Fibroblast of the aortic adventitia (primary cell): ENCODE measurements around the gene OR7D2. TPM values are rescaled to one million over a fixed set of nuclear protein-coding genes. Genes with fewer than 3 reads are reported as not detected.
A peak's percentile ranks its signal among the peaks of the same experiment; 100 is the strongest.

ENCODE experiments used
- DNase-seq: peaks from one replicate; pipeline ENCODE4 v3.0.0-alpha.2; 2010; ENCODE audit warnings: low read depth
- H3K4me3 ChIP-seq: 2 replicates; pipeline ENCODE4 v1.5.1; 2011; ENCODE audit warnings: low read depth, mild to moderate bottlenecking, control low read depth, low read length, moderate library complexity
- total RNA-seq: library from RNA; depleted of rRNA; stranded (reverse); fragments of >200 nt; gene quantifications from 2 replicates; pipeline ENCODE4 v1.2.3, GENCODE V29; 2012; ENCODE audit warnings: low replicate concordance
- TF ChIP-seq, protein P1 (sequence below): IDR thresholded peaks from 2 replicates; pipeline ENCODE4 v1.5.1; 2011; ENCODE audit warnings: mild to moderate bottlenecking, low read length, control low read depth, inconsistent platforms; ENCODE audit not compliant: insufficient read depth

OR7D2 gene
- total RNA-seq: not detected in 2 replicates

DNA sequence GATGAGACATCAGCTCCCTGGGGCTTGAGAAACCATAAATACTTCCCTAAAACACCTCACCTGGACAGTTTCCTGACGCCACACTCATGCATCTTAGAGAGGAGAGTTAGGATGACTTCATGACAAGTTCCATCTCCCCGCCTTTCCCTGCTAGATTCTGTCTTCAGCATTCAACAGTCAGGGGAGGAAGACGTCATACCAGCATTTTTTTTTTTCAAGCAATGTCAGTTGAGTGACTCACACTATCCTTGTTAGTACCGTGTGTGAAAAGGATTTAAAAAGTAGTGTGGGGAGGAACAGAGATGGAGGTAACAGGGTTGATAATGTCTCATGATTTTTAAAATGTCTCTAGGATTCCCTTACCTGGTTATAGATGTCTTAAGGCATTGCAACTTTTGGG lies at the start of gene OR7D2:
Gene OR7D2, plus strand, starts transcription at position 79 of the 400 bp plus-strand sequence. CDS start 6,803 bp downstream, outside the sequence.
- TF ChIP-seq, protein P1, sequence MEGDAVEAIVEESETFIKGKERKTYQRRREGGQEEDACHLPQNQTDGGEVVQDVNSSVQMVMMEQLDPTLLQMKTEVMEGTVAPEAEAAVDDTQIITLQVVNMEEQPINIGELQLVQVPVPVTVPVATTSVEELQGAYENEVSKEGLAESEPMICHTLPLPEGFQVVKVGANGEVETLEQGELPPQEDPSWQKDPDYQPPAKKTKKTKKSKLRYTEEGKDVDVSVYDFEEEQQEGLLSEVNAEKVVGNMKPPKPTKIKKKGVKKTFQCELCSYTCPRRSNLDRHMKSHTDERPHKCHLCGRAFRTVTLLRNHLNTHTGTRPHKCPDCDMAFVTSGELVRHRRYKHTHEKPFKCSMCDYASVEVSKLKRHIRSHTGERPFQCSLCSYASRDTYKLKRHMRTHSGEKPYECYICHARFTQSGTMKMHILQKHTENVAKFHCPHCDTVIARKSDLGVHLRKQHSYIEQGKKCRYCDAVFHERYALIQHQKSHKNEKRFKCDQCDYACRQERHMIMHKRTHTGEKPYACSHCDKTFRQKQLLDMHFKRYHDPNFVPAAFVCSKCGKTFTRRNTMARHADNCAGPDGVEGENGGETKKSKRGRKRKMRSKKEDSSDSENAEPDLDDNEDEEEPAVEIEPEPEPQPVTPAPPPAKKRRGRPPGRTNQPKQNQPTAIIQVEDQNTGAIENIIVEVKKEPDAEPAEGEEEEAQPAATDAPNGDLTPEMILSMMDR: no peak
- no peak within 1 kb of the TSS for H3K4me3 ChIP-seq
- DNase-seq: no peak

DNA sequence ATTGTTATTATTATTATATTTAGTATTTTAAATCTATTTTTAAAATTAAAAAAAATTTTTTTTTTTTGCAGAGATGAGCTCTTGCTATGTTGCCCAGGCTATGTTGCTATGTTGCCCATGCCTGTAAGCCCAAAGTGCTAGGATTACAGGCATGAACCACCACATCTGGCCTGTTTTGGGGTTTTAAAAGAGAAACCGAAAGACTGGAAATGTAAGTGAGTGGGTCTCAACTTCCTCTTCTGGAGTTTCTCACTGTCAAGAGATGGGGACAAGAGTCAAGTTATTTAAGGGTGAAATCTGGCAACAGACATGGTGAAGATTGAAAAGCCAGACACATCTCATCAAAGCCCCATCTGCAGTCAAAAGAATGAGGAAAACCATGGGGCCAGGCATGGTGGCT lies 47.8 kb upstream of the OR7D2 start:
- TF ChIP-seq, protein P1: no peak
- DNase-seq: no peak
- no peak overlapping the region for H3K4me3 ChIP-seq

DNA sequence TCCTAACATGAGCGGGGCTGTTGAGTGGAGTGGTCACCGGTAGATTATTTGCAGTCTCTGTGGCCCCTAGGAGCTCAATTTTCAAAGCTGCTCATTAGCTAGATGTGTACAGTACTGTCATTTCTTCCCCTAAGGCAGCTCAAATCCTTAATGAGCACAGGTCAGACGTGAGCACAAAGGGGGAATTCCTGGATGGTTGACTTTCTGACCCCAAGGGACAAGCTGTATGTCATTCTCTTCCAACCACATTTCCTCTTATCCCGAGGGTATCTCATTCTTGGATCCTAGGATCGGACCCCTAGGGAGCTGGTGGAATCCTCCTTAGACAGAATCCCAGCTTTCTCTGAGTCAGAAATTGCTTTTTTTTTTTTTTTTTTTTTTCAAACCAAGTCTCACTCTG lies 46.4 kb upstream of the OR7D2 start:
- DNase-seq: no peak
- TF ChIP-seq, protein P1: no peak
- H3K4me3 ChIP-seq: no peak overlapping the region

DNA sequence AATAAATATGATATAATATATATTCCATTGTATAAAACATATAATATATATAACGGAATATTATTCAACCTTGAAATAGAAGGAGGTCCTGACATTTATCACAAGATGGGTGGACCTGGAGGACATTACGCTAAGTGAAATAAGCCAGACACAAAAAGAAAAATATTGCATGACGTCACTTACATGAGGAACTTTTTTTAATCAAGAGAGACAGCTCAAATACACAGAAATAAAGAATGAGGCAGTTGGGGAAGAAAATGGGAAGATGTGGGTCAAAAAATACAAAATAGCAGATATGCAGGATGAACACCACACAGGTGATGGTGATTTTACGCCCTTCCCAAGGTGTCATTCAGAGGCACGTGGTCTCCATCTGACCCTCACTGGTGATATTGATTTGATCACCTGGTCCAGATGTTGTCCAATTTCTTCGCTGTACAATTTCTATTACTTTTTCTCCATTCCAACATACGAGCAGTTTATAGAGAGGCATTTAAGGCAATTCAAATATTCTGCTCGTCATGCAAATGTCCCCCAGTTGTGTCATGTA lies 39.1 kb upstream of the OR7D2 start:
- DNase-seq: peak; percentile 16
- TF ChIP-seq, protein P1: no peak
- H3K4me3 ChIP-seq: peak overlapping the region; percentile 91

DNA sequence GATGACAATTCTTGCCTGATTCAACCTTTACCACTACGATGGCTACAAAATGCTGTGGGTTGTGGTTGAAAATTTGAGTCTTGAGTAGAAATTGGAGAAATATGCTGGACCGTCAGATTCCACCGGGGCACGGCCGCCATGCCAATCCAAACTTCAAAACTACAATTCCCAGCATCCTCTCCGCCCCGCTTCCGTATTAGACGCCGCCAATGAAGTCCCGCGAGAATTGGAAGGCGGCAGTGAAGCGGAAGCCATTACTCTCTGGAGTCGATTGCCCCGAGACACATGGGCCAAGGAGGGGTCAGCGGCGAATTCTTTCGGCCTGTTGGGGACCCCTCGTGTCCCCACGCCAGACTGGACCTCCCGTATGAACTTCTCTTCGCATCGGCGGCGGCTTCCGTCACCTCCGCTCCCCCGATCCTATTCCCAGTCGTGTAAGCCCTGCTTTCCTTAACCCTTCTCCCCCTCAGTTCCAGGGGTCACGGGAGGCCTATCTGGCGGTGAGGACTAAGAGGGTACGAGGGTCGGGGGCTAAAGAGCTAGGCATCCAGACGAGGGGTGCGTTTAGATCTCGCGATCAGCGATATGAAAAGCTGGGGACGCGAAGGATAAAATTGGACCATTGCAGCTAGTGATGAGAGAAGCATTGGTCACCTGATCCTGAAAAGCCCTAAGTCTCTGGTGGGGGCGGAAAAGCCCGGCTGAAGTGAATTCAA lies 38.5 kb upstream of the OR7D2 start, which contains the start of gene ZNF317:
Gene ZNF317, plus strand, starts transcription at position 239 of the 716 bp plus-strand sequence. CDS start 15,620 bp downstream, outside the sequence.
- H3K4me3 ChIP-seq: peak within 1 kb of the TSS; percentile 91
- DNase-seq: peak; percentile 92
- TF ChIP-seq, protein P1: no peak

DNA sequence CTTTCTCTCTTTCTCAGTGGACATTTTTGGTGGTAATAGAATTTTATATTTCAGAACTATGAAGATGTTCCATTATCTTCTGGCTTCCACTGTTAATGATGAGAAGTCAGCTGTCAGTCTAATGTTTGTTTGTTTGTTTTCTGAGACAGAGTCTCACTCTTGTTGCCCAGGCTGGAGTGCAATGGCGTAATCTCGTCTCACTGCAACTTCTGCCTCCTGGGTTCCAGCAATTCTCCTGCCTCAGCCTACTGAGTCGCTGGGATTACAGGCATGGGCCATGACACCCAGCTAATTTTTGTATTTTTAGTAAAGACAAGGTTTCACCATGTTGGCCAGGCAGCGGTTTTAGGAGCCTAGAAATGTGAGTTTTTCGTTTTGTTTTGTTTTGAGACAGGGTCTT lies 33.9 kb upstream of the OR7D2 start:
- peak; percentile 6 for DNase-seq
- TF ChIP-seq, protein P1: no peak
- H3K4me3 ChIP-seq: no peak overlapping the region
